Heart left ventricle (tissue), 13 donors: ENCODE results near the gene ADA.

Experiments
- CTCF ChIP-seq, 12 donors: fragments of 200-600 bp; sonication (generic) in 4 of 12; IDR thresholded peaks; one replicate each; pipeline versions ENCODE4 v1.5.0 to v1.8.0; 2018 to 2022; ENCODE audit warnings: antibody characterized with exemption in 12 of 12, mild to moderate bottlenecking in 5 of 12
- POLR2A ChIP-seq, 2 donors: fragments of 450-650 bp; IDR thresholded peaks; one replicate each; pipeline ENCODE4 v1.6.1; 2017; ENCODE audit warnings: antibody characterized with exemption in 2 of 2, mild to moderate bottlenecking in 2 of 2, moderate library complexity in 2 of 2
- donor health status: ischemic (EF 13 %, LVEDD 7.1; RV severe dilation, severe dysfunction).
- donor health status: DM: no; HTN: yes; CAD: no.
- donor health status: DM: no; HTN: no; CAD: no.
- donor health status: ischemic (EF 25% LVEDD 6.9; RV normal size, moderate dysfunction).
- donor health status: ischemic (EF 25% LVEDD 5.7; RV mildly dilated, moderate dysfunction).
- donor health status: ischemic (EF 35%, LVEDD 5.7; RV mildly dilated, moderate dysfunction).
- donor health status: nonischemic (EF 11% LVEDD 7.7; RV severe dilation, severe dysfunction).
- donor health status: DM: yes; HTN: yes; CAD: no.
- donor health status: PGD.
- donor health status: ischemic (EF 29% LVEDD 5.4; RV normal size, mild dysfunction).
- donor health status: nonischemic (EF 23%, LVEDD 6.1; RV moderate dilation, normal function).

- TF ChIP-seq CTCF (IDR thresholded peaks at IDR 0.05) (no peak), POLR2A (IDR thresholded peaks at IDR 0.05) (no peak)
Observed at GRCh38 chr20:44624152-44624551, 27.3 kb downstream of the ADA start.
